T-cell (primary cell): ENCODE results near the gene FADS2. TPM values are rescaled to one million over a fixed set of nuclear protein-coding genes. Genes with fewer than 3 reads are reported as not detected.

Source experiments
- ATAC-seq, 4 experiments: fragments of 200-7000 bp in 3 of 4; fragments of 150-1000 bp in 1 of 4; cut with Tn5 transposase; replicated peaks in 1 of 4; 1 replicate in 3 of 4; 2 replicates in 1 of 4; pipeline ENCODE4 v1.10.0; 2021; ENCODE audit warnings: moderate library complexity in 3 of 4, mild to moderate bottlenecking in 2 of 4, moderate number of reproducible peaks in 1 of 4
- CTCF ChIA-PET, 2 donors: fragments of 300-600 bp; sonication (Branson Sonifier 250); formaldehyde crosslinking; loops; one replicate each; lab custom pipeline; 2022; ENCODE audit warnings: antibody characterized with exemption in 2 of 2; lab: Charles Lee
- POLR2A ChIA-PET, 2 donors: fragments of 300-600 bp; sonication (Branson Sonifier 250); formaldehyde crosslinking; loops; one replicate each; lab custom pipeline; 2022; ENCODE audit warnings: antibody characterized with exemption in 2 of 2; lab: Charles Lee
- DNase-seq, 35 experiments: peaks; one replicate each; pipeline versions ENCODE4 v3.0.0 to v3.0.0-alpha.2; 2013 to 2023
- H3K27ac ChIP-seq: one replicate; pipeline ENCODE4 v1.5.1; 2013; ENCODE audit warnings: low read length
- H3K27me3 ChIP-seq, 2 experiments: replicated peaks in 1 of 2; 1 replicate in 1 of 2; 2 replicates in 1 of 2; pipeline versions ENCODE4 v1.6.1 to v1.7.0; 2013; ENCODE audit warnings: low read length in 1 of 2, mixed read lengths in 1 of 2; ENCODE audit not compliant: control insufficient read depth in 2 of 2, insufficient read depth in 2 of 2; ENCODE audit errors: extremely low read depth in 1 of 2
- H3K36me3 ChIP-seq, 2 donors: 1 replicate in 1 of 2; 2 replicates in 1 of 2; pipeline versions ENCODE4 v1.6.1 to v1.7.0; 2013; ENCODE audit warnings: low read length in 1 of 2; ENCODE audit not compliant: control insufficient read depth in 2 of 2, insufficient read depth in 1 of 2; ENCODE audit errors: extremely low read depth in 1 of 2
- H3K4me1 ChIP-seq, 2 experiments: 1 replicate in 1 of 2; 2 replicates in 1 of 2; pipeline versions ENCODE4 v1.6.1 to v1.7.0; 2013; ENCODE audit warnings: low read length in 2 of 2, mixed read lengths in 1 of 2; ENCODE audit not compliant: insufficient read depth in 2 of 2, control insufficient read depth in 1 of 2; ENCODE audit errors: extremely low read depth in 1 of 2
- H3K4me3 ChIP-seq, 2 donors: 1 replicate in 1 of 2; 2 replicates in 1 of 2; pipeline versions ENCODE4 v1.5.1 to v1.7.0; 2013; ENCODE audit warnings: mild to moderate bottlenecking in 2 of 2, low read length in 1 of 2, moderate library complexity in 1 of 2; ENCODE audit not compliant: control insufficient read depth in 1 of 2; ENCODE audit errors: extremely low read depth in 1 of 2
- H3K9me3 ChIP-seq: 2 replicates; pipeline ENCODE4 v1.7.0; 2013
- H3K27ac Mint-ChIP-seq, 2 donors: one replicate each; pipeline ENCODE4 v1.8.0; 2020 to 2021; ENCODE audit warnings: mild to moderate bottlenecking in 2 of 2, mixed read lengths in 2 of 2
- H3K27me3 Mint-ChIP-seq, 2 donors: one replicate each; pipeline ENCODE4 v1.8.0; 2021 to 2022; ENCODE audit warnings: mixed read lengths in 2 of 2
- H3K36me3 Mint-ChIP-seq: one replicate; pipeline ENCODE4 v1.8.0; 2021; ENCODE audit warnings: mixed read lengths
- H3K4me1 Mint-ChIP-seq, 3 donors: one replicate each; pipeline ENCODE4 v1.8.0; 2020 to 2022; ENCODE audit warnings: mixed read lengths in 3 of 3, mild to moderate bottlenecking in 1 of 3
- H3K4me3 Mint-ChIP-seq, 3 donors: one replicate each; pipeline ENCODE4 v1.8.0; 2020 to 2022; ENCODE audit warnings: mild to moderate bottlenecking in 3 of 3, mixed read lengths in 3 of 3, moderate library complexity in 3 of 3
- H3K9me3 Mint-ChIP-seq, 3 donors: one replicate each; pipeline ENCODE4 v1.8.0; 2020 to 2022; ENCODE audit warnings: mixed read lengths in 3 of 3
- WGBS: methylation state at CpG from one replicate; pipeline ENCODE4 v1.1.5; 2013; ENCODE audit warnings: missing lambda C conversion rate; ENCODE audit not compliant: insufficient coverage; 5-methylcytosine and 5-hydroxymethylcytosine counted together
- total RNA-seq, 35 experiments: library from RNA in 6 of 35; stranded (reverse) in 6 of 35; fragments of 120-200 nt in 1 of 35; gene quantifications; one replicate each; pipeline versions ENCODE4 v1.2.1 to v1.2.4 and lab custom pipeline; 2013 to 2026

FADS2 gene
- total RNA-seq, 5 donors from 2014 or later (not counting 1 experiment from before 2014, with no cell fraction given): 1.9 to 20.9 (median 2.7) TPM

- peaks cover 0 to 24% of the 10 kb centered on the region in 2 experiments for H3K27me3 ChIP-seq
- Mint-ChIP-seq H3K27me3 (peaks cover 0 to 23% of the 10 kb centered on the region in 2 donors), H3K36me3 (no peaks in the 10 kb centered on the region), H3K9me3 (no peaks in the 10 kb centered on the region), H3K4me3 (peak overlapping the region in 1 of 3 donors; percentile 61), H3K4me1 (peaks cover 29 to 61% (median 30%) of the 10 kb centered on the region in 3 donors), H3K27ac (peak overlapping the region in 1 of 2 donors; percentile 69)
- no peaks in the 10 kb centered on the region for H3K36me3 ChIP-seq
- peaks cover 29 to 31% of the 10 kb centered on the region in 2 experiments for H3K4me1 ChIP-seq
- ATAC-seq: no peak
- no peak overlapping the region for H3K4me3 ChIP-seq
- DNase-seq: no peak
- CTCF ChIA-PET: interaction anchor here (0.6 to 1.2 kb wide), 3 partner anchors 36 to 197 kb away, joined by 5 to 7 read pairs (median 6); no protein-coding TSS in a partner anchor
- no peaks in the 10 kb centered on the region for H3K9me3 ChIP-seq
- H3K27ac ChIP-seq: no peak overlapping the region
- POLR2A ChIA-PET: no interaction called here
- WGBS: 98% methylated on average over 12 of the region's 12 CpGs
Measured at GRCh38 chr11:61833926-61834277, 5.8 kb downstream of the FADS2 start.

- ATAC-seq (peak; percentile 86 to 94 (median 90)), DNase-seq (peak in 30 of 35 experiments; percentile 25 to 71 (median 50))
- Mint-ChIP-seq H3K9me3 (no peaks in the 10 kb centered on the region), H3K4me1 (peaks cover 25 to 57% (median 25%) of the 10 kb centered on the region in 3 donors), H3K27me3 (peaks cover 0 to 19% of the 10 kb centered on the region in 2 donors), H3K4me3 (peak overlapping the region in 1 of 3 donors; percentile 61), H3K27ac (peak overlapping the region; percentile 31 to 71), H3K36me3 (no peaks in the 10 kb centered on the region)
- Histone ChIP-seq H3K9me3 (no peaks in the 10 kb centered on the region), H3K4me3 (no peak overlapping the region), H3K36me3 (no peaks in the 10 kb centered on the region), H3K27me3 (peaks cover 0 to 18% of the 10 kb centered on the region in 2 experiments), H3K27ac (peak overlapping the region; percentile 45), H3K4me1 (peaks cover 26% of the 10 kb centered on the region in 2 experiments)
- ChIA-PET CTCF (interaction anchor here (0.6 to 1.2 kb wide), 4 partner anchors 37 to 1109 kb away, joined by 4 to 7 read pairs (median 6); no protein-coding TSS in a partner anchor), POLR2A (interaction anchor here (0.5 to 0.7 kb wide), 3 partner anchors 561 to 939 kb away, joined by 4 to 6 read pairs (median 4); no protein-coding TSS in a partner anchor)
- WGBS: 56% methylated on average over 10 of the region's 12 CpGs
Measured at GRCh38 chr11:61834278-61835048, 6.4 kb downstream of the FADS2 start.

GRCh38 chr11:61836193-61836592 is 8.1 kb downstream of the FADS2 start:
- ChIA-PET CTCF (no interaction called here), POLR2A (no interaction called here)
- DNase-seq: no peak
- ATAC-seq: no peak
- Mint-ChIP-seq H3K9me3 (no peaks in the 10 kb centered on the region), H3K4me3 (no peak overlapping the region), H3K4me1 (peaks cover 22 to 44% (median 24%) of the 10 kb centered on the region in 3 donors), H3K36me3 (no peaks in the 10 kb centered on the region), H3K27ac (no peak overlapping the region), H3K27me3 (peaks cover 0 to 7% of the 10 kb centered on the region in 2 donors)
- Histone ChIP-seq H3K27ac (no peak overlapping the region), H3K27me3 (peaks cover 0 to 14% of the 10 kb centered on the region in 2 experiments), H3K36me3 (peaks cover 2 to 4% of the 10 kb centered on the region in 2 donors), H3K9me3 (no peaks in the 10 kb centered on the region), H3K4me3 (no peak overlapping the region), H3K4me1 (peaks cover 16 to 23% of the 10 kb centered on the region in 2 experiments)
- WGBS: 97% methylated on average over 4 of the region's 8 CpGs

DNA sequence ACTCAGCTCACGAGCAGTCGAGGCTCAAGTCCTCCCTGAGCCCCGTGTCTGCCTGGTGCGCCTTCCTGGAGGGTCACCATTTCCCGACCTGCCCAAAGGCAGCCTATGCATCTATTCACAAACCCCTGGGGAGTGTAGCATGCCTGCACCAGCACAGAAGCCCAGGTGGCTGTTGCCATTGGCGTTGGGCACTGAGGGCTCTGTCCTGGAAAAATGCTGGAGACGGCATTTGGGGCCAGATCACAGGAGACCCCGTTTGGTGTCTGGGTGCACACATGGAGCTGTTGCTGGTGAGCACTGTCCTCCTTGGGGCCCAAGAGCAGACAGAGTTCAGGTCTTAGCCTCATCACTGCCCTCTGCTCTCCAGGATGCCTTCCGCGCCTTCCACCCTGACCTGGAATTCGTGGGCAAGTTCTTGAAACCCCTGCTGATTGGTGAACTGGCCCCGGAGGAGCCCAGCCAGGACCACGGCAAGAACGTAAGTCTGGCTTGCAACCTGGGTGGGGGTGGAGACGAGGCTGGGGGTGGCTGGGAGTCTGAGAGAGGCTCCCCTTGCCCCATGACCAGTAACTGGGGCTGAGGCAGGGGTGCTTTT is 9.4 kb downstream of the FADS2 start:
- peaks cover 2 to 4% of the 10 kb centered on the region in 2 donors for H3K36me3 ChIP-seq
- DNase-seq (no peak), ATAC-seq (no peak)
- no peak overlapping the region for H3K27ac ChIP-seq
- H3K27ac Mint-ChIP-seq: no peak overlapping the region
- no peaks in the 10 kb centered on the region for H3K36me3 Mint-ChIP-seq
- H3K9me3 ChIP-seq: no peaks in the 10 kb centered on the region
- H3K4me1 ChIP-seq: peaks cover 9 to 23% of the 10 kb centered on the region in 2 experiments
- no peak overlapping the region for H3K4me3 Mint-ChIP-seq
- no peak overlapping the region for H3K4me3 ChIP-seq
- ChIA-PET CTCF (no interaction called here), POLR2A (no interaction called here)
- peaks cover 0 to 2% of the 10 kb centered on the region in 2 donors for H3K27me3 Mint-ChIP-seq
- peaks cover 19 to 33% (median 24%) of the 10 kb centered on the region in 3 donors for H3K4me1 Mint-ChIP-seq
- H3K27me3 ChIP-seq: peaks cover 0 to 16% of the 10 kb centered on the region in 2 experiments
- WGBS: 92% methylated on average over 8 of the region's 15 CpGs
- no peaks in the 10 kb centered on the region for H3K9me3 Mint-ChIP-seq

DNA sequence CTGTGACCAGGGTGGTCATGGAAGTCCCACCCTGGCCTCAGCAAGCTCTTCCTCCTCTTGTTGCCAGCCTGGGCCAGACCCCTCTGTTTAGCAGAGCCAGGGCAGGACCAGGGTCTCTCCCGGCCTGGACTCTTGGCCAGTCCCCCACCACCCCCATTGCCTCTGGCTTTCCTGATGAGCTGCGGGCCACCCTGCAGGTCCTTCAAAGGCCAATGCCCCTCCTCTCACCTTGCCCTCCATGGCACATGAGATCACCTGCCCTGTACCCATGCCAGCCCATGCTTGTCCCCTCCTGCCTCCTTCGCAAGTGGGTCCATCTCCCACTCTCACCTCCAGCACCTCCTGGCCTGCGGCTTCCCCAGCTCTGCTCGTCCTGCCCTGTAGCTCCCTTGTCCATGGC is 10.4 kb downstream of the FADS2 start:
- Histone ChIP-seq H3K4me3 (no peak overlapping the region), H3K9me3 (no peaks in the 10 kb centered on the region), H3K27me3 (peaks cover 0 to 18% of the 10 kb centered on the region in 2 experiments), H3K4me1 (peaks cover 9 to 22% of the 10 kb centered on the region in 2 experiments), H3K36me3 (peaks cover 2 to 4% of the 10 kb centered on the region in 2 donors), H3K27ac (no peak overlapping the region)
- no peak overlapping the region for H3K4me3 Mint-ChIP-seq
- CTCF ChIA-PET: no interaction called here
- peaks cover 17 to 24% (median 21%) of the 10 kb centered on the region in 3 donors for H3K4me1 Mint-ChIP-seq
- H3K27me3 Mint-ChIP-seq: no peaks in the 10 kb centered on the region
- POLR2A ChIA-PET: no interaction called here
- H3K36me3 Mint-ChIP-seq: no peaks in the 10 kb centered on the region
- DNase-seq (no peak), ATAC-seq (no peak)
- H3K27ac Mint-ChIP-seq: peak overlapping the region in 1 of 2 donors; percentile 20
- 97% methylated on average over 5 of the region's 5 CpGs for WGBS
- H3K9me3 Mint-ChIP-seq: no peaks in the 10 kb centered on the region

DNA sequence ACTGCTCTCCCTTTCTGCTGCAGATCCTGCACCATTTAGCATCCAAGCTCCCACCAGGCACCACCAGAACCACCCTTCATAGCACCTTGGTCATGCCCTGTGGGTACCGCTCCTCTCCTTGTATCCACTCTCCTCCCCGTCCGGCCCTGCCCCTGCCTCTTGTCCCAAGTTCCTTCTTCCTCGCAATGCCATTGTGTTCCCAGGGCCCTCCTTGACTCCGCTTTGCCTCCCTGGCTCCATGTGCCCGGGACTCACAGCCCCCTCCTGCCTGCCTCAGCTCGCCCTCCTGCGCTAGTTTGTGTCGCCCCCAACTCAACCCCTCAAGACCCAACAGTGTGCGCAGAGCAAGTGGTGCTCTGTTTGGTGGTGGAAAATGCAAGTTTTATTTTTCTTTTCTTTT is 10.8 kb downstream of the FADS2 start:
- POLR2A ChIA-PET: no interaction called here
- no peak for ATAC-seq

More for the DNA sequence above, 10.8 kb downstream of the FADS2 start:
- Histone ChIP-seq H3K27me3 (peaks cover 0 to 16% of the 10 kb centered on the region in 2 experiments), H3K4me1 (peaks cover 9 to 18% of the 10 kb centered on the region in 2 experiments), H3K36me3 (peaks cover 2 to 4% of the 10 kb centered on the region in 2 donors), H3K4me3 (no peak overlapping the region), H3K27ac (no peak overlapping the region), H3K9me3 (no peaks in the 10 kb centered on the region)
- no peaks in the 10 kb centered on the region for H3K27me3 Mint-ChIP-seq
- DNase-seq: no peak
- H3K27ac Mint-ChIP-seq: no peak overlapping the region
- no peaks in the 10 kb centered on the region for H3K36me3 Mint-ChIP-seq
- H3K4me1 Mint-ChIP-seq: peaks cover 13 to 19% (median 17%) of the 10 kb centered on the region in 3 donors
- no peaks in the 10 kb centered on the region for H3K9me3 Mint-ChIP-seq
- CTCF ChIA-PET: no interaction called here
- H3K4me3 Mint-ChIP-seq: no peak overlapping the region
- WGBS: 100% methylated on average over 5 of the region's 10 CpGs
